OCI-LY7 (cell line): ENCODE data around the gene CIB4.

Source experiments
- CTCF ChIP-seq: fragments of 200-600 bp; sonication (generic); conservative IDR thresholded peaks from 2 replicates; pipeline ENCODE4 v1.5.1; 2014; ENCODE audit warnings: mild to moderate bottlenecking, antibody characterized with exemption, low read length, moderate library complexity, mixed read lengths
- EZH2phosphoT487 ChIP-seq: fragments of 200-600 bp; sonication (generic); IDR thresholded peaks from 2 replicates; pipeline ENCODE4 v1.6.1; 2018; ENCODE audit warnings: low read depth, borderline replicate concordance, mild to moderate bottlenecking, mixed run types, antibody characterized with exemption, low read length, moderate library complexity, mixed read lengths

GRCh38 chr2:26633351-26633945 is 7.7 kb downstream of the CIB4 start:
- no peak for TF ChIP-seq CTCF
- no peak for TF ChIP-seq EZH2phosphoT487
